Erythroblast (primary cell): ENCODE data around the gene C1QA.

Source experiments
- GATA1 ChIP-seq: IDR thresholded peaks from 2 replicates; pipeline ENCODE4 v1.6.1; 2011; ENCODE audit warnings: low read depth, mild to moderate bottlenecking, control low read depth, low read length, moderate library complexity
- POLR2A ChIP-seq: IDR thresholded peaks from 2 replicates; pipeline ENCODE4 v1.6.1; 2011; ENCODE audit warnings: mild to moderate bottlenecking, low read length

DNA sequence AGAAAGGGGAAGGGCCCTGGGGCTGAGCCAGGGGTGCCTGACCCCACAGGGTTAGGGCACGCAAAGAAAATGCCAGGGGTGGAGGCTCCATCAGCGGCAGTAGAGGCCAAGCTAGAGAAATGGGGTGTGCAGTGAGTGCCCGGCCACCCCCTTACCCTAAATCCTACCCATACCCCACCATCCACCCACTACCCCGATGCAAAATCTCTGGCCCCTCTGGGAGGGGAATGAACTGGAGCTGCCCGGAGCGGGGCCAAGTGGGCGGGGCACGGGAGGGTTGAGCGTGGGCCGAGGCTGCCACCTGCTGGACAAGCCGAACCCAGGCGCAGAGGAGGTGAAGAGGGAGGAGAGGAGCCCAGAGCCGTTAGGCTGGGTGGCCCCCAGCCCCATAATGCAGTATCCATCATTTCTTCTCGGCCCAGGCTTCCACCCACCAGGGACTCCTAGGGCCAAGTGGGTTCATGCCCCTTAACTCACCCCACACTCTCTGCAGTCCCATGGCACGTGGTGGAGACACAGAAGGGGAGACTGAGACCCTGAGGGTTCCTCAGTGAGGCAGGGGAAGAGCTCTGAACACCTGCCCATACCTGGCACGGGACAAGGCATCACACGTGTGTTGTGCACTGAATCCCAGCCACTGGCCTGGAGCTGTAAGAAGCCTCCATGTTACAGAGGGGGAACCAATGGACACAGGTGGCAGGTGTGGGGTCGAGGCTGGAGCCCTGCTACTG, 5.6 kb downstream of the C1QA start:
- TF ChIP-seq POLR2A (no peak), GATA1 (no peak)
